Right ventricle myocardium superior (tissue), 1 donor: Measurements from ENCODE around the gene S100A3. TPM values are rescaled to one million over a fixed set of nuclear protein-coding genes. Genes with fewer than 3 reads are reported as not detected.
"Not testable (repeated sequence)": the region's sequence is repeated elsewhere in the genome, so short reads cannot be mapped to it uniquely, and the experiment has no call there.

Experiments
- ATAC-seq: fragments of 200-7000 bp; cut with Tn5 transposase; one replicate; pipeline ENCODE4 v1.9.1; 2020; ENCODE audit warnings: mild to moderate bottlenecking; ENCODE audit not compliant: poor library complexity
- DNase-seq: peaks from one replicate; pipeline ENCODE4 v3.0.0-alpha.2; 2020
- intact Hi-C: fragments of 100-400 bp; cut with DNase I; formaldehyde crosslinking; loops from one replicate; pipeline ENCODE4 v1.11.2; 2022
- total RNA-seq: library from RNA; stranded (reverse); fragmentation: NEBNext Ultra II Directional; extraction: Animal tissue kit (Norgen Biotek cat#: 25700); gene quantifications from one replicate; pipeline ENCODE4 v1.2.1, GENCODE V29; 2021
- donor health status: DM: no; HTN: yes; CAD: no; lungs with severe emphysema.

S100A3 gene
- total RNA-seq, 1 donor from 2014 or later: 0.70 TPM

DNA sequence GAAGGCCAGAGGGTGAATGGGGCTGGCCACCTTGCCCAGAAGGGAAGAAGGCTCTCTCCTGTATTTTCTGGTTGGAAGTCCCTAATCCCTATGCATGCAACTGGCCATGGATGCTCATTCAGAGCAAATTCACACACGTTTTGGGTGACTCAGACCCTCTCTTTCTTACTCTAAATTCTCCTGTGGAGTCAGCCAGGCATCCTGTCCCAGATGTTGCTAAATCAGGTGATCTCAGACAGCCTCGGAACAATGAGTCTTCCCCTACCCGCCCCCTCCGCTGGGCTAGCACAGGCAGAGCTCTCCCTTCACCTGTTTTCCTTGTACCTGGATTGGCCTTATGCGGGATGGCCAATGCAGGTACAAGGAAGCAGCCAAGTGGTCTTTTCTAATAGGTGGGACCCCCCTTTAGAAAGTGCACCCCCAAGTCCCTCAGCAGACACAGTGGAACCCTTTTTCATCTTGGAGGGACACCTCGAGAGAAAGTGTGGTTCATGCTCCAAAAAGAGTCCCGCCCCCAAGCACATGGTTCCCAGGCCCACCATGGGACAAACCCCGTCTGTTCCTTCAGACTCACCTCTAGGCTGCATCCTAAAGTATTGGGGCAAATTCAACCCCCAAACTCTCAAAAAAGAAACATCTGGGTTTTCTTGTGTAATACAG is 21.9 kb downstream of the S100A3 start:
- ATAC-seq (no peak), DNase-seq (no peak)
- intact Hi-C loops: no loop called here

DNA sequence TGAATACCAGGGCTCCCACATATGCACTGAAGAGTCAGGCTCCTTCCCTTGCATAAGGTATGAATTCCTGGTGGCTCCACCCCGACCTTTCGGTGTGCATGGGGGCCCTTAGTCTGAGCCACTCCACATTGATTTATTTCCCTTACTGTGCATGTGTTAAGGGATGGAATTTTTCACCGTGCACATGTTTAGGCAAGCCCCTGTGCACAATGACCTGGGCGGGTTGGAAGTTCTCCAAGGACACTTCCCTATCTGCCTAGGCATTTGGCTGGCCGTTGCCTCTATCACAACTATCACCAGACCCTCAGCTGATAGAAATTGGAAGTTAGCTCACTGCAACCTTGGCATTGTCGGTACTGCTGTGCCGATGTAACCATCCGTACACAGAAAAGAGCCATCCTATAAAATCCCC is 22.9 kb downstream of the S100A3 start:
- ATAC-seq (peak; percentile 67), DNase-seq (no peak)
- intact Hi-C loops: no loop called here

DNA sequence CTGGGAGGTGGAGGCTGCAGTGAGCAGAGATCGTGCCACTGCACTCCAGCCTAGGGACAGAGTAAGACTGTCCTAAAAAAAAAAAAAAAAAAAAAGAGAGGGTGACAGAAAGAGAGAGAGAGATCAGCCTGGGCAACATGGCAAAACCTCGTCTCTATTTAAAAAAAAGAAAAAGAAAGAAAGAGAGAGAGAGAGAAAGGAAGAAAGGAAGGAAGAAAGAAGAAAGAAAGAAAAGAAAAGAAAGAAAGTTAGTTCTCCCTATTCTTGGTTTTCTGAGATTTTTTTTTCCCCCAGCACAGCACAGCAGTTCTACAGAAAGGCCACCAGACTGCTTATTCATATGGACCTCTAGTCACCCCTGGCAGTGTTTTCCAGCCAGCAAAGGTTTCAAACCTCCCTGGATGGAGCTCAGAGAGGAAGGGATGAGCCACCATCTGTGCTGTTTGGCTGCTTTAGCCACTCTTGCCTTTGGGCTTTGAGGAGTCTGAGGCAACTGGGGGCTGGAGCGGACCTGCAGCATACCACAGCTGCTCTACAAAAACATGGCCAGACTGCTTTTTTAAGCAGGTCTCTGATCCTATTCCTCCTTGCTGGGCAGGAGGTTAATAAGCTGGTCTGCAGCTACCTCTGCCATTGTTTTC is 23.9 kb downstream of the S100A3 start:
- intact Hi-C loops: no loop called here
- DNase-seq (no peak), ATAC-seq (peak; percentile 55)

DNA sequence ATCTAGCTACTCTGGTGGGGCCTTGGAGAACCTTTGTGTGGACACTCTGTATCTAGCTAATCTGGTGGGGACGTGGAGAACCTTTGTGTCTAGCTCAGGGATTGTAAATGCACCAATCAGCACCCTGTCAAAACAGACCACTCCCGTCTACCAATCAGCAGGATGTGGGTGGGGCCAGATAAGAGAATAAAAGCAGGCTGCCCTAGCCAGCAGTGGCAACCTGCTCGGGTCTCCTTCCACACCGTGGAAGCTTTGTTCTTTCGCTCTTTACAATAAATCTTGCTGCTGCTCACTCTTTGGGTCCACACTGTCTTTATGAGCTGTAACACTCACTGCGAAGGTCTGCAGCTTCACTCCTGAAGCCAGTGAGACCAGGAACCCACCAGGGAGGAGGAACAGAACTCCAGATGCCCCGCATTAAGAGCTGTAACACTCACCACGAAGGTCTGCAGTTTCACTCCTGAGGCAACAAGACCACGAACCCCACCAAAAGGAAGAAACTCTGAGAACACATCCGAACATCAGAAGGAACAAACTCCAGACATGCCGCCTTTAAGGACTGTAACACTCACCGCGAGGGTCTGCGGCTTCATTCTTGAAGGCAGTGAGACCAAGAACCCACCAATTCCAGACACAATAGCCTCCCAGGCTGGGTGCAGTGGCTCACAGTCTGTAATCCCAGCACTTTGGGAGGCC is 26.6 kb downstream of the S100A3 start:
- ATAC-seq, intact Hi-C loops, DNase-seq: not testable (repeated sequence)

DNA sequence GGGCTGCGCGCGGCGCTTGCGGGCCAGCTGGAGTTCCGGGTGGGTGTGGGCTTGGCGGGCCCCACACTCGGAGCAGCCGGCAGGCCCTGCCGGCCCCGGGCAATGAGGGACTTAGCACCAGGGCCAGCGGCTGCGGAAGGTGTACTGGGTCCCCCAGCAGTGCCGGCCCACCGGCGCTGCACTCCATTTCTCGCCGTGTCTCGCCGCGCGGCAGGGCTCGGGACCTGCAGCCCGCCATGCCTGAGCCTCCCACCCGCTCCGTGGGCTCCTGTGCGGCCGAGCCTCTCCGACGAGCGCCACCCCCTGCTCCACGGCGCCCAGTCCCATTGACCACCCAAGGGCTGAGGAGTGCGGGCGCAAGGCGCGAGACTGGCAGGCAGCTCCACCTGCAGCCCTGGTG is 27.2 kb downstream of the S100A3 start:
- ATAC-seq, DNase-seq, intact Hi-C loops: not testable (repeated sequence)

DNA sequence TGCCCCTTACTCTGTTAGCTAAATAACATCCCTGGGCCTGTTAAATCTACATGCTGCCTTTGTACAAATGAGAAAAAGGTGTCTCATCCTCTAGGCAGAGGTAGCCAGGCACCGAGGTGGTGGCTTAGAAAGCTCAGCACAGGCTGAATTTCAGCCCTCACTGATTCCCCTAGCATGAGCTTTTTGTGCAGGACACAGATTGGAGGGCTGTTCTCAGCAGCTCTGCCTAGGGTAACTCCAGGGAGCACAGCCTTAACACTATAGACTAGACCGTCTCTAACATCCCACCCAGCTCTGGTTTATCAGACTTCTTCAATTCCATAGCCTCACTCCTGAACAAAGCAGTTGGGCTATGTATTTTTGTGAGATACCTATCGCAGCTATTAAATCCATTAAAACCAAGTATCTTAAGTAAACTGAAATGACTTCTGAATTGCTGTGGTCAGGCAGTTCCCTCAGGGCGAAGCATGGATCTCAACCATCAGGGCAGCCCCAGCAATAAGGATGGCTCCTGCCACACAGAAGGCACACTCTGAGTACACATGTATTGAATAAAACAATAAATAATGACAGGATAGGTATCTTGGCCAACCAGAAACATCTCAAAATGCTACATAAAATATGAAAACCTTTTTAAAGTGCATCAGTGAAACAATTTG is 28.1 kb downstream of the S100A3 start:
- ATAC-seq (no peak), DNase-seq (no peak)
- intact Hi-C loops: no loop called here

DNA sequence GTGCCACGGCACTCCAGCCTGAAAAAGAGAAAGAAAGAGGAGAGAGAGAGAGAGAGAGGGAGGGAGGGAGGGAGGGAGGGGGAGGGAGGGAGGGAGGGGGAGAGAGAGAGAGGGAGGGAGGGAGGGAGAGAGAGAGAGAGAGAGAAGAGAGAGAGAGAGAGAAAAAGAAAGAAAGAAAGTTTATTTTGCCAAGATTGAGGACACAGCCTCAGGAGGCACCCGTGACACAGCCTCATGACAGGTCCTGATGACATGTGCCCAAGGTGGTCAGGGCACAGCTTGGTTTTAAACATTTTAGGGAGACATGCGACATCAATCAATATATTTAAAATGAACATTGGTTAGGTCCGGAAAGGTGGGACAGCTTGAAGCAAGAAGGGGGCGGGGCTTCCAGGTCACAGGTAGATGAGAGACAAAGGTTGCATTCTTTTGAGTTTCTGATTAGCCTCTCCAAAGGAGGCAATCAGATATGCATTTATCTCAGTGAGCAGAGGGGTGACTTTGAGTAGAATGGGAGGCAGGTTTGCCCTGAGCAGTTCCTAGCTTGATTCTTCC is 28.8 kb downstream of the S100A3 start:
- intact Hi-C loops, DNase-seq, ATAC-seq: not testable (repeated sequence)

DNA sequence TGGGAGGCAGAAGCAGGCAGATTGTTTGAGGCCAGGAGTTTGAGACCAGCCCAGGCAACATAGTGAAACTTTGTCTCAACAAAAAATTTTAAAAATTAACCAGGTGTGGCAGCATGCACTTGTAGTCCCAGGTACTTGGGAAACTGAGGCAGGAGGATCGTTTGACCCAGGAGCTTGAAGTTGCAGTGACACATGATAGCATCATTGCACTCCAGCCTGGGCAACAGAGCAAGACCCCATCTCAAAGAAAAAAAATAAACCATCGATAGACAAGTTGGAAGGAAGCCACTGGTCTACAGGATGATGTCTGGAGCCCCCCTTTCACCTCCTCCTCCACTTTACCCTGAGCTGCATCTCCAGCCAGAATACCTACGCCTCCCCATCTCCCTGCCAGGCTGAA is 29.8 kb downstream of the S100A3 start:
- intact Hi-C loops: loop anchor here (10.0 kb wide), 1 partner anchor 236 kb away; no protein-coding TSS in a partner anchor
- no peak for ATAC-seq

DNA sequence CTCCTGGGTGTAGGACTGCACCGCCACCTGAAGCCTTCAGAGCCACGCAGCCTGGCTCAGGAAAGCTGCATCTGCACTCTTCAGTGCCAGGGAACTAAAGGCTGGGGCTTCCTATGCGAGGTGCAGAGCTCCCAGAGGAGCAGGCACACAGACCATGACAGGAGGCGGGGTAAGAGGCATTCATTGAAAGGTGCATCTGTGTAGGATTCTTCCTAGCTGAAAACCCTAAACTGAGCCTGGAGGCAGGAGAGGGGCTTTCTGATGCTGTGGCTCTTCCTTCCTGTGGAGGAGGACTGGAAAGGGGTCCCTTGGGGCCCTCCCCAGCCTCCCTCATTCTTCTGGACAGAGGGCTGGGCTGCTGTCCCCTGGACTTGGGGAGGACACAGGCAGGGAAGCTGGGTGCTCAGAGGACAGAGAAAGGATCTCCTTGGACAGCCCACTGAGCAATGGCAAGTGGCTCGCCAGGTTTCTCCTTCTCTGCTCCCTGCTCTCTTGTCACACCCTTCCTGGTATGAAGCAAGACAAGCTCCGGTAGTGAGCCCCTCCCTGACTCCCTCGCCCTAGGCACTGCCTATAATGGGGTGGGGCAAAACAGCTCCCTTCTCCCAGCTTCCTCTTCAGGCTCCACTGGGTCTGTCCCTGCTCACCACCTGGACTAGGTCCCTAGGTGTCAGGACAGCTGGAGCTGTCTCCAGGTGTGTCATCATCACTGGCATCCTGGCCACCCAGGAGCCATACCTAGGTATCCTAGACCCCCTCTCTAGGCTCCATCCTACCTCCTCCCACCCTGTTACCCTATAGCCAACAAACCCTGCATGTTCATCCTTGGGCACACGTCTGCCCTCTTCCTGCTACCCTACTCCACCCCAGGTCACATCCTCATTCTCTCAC is 33.3 kb downstream of the S100A3 start:
- peak; percentile 55 for ATAC-seq
- DNase-seq: no peak
- intact Hi-C loops: loop anchor here (10.0 kb wide), 1 partner anchor 239 kb away; no protein-coding TSS in a partner anchor

More for the DNA sequence above, 29.8 kb downstream of the S100A3 start:
- DNase-seq: no peak

DNA sequence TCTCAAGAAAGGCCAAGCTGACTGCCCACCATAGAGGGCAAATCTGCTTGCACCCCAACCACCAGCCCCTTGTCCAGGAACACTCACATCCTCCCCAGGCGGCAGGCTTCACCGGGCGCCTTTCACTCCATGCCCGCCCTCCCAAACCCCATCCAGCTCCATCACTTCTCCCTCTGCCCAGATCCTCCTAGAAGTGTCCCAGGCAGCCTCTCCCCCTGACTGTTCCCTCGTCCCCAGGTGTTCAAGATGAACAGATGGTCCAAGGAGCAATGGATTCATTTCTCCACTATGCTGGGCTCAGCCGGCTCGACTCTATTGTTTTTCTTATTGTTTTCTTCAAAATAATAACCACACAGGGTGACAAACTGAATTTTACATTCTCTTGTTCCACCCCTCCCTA is 35.4 kb downstream of the S100A3 start:
- intact Hi-C loops: loop anchor here (10.0 kb wide), 1 partner anchor 241 kb away; no protein-coding TSS in a partner anchor
- DNase-seq (no peak), ATAC-seq (no peak)

DNA sequence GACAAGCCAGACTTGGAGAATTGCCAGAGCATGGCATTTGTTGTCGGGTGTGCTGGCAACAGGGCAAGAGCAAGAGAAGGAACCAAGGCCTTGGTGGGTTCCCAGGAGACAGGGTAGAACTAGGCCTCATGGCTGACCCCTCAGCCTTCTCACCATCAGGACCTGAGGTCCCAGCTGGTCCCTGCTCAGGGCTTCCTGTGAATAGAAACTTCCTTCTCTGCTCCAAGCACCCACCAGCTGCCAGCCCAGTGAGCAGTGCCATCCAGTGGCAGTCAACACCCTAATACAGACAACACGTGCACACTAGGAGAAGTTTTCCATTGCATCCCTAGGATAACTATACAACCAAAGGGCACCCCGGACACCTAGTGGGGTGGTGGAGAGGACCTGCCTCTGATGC is 36.0 kb downstream of the S100A3 start:
- ATAC-seq: peak; percentile 23
- DNase-seq: no peak
- intact Hi-C loops: loop anchor here (10.0 kb wide), 1 partner anchor 242 kb away; no protein-coding TSS in a partner anchor

DNA sequence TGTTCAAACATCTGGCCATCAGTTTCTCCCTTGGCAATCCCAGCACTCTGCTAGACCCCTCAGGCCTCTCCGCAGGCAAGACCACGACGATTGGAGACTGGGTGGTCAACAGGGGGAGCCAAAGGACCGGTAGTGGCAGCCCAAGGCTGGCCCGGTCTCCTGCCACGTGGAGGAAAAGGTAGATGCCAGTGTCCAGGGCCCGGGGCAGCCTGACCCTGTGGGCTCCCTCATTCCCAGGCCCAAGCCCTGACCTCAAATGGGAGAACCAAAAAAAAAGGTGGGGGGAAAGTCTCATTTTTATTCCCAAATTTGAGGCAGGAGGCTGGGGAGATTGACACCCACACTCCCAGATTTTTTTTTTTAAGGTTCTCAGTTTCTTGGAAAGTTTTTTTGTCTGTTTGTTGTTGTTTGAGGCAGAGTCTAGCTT is 38.1 kb downstream of the S100A3 start:
- ATAC-seq (peak; percentile 73), DNase-seq (peak; percentile 88)
- intact Hi-C loops: loop anchor here (10.0 kb wide), 1 partner anchor 244 kb away; no protein-coding TSS in a partner anchor

DNA sequence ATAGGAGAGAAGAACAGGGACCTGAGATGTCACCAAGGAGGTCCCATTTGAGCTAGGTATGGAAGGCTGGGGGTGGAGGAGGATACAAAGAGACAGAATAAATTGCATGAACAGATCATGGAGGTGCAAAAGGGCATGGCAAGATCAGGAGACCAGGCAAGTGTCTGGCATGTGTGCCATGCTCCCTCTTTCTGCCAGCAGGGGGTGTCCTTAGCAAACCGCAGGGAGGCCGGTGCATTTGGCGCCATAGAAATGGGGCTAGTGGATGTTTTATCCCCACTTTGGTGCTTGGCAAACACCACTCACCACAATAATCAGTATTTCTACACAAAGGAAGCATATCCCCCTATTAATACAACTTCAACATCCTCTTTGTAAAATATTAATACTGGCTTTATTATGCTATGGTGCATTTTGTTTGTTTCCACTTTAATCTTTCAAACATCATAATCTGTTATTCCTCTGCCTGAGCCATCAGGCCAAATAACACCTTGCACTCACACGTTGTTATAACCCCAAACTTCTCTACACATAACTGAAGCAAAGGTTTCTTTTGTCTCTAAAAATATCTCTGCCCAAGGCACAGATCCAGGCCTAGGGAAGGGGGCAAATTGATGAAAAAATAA is 39.2 kb downstream of the S100A3 start:
- no peak for ATAC-seq
- no peak for DNase-seq
- intact Hi-C loops: loop anchor here (2.0 to 10.0 kb wide), 2 partner anchors 57 to 245 kb away; no protein-coding TSS in a partner anchor

DNA sequence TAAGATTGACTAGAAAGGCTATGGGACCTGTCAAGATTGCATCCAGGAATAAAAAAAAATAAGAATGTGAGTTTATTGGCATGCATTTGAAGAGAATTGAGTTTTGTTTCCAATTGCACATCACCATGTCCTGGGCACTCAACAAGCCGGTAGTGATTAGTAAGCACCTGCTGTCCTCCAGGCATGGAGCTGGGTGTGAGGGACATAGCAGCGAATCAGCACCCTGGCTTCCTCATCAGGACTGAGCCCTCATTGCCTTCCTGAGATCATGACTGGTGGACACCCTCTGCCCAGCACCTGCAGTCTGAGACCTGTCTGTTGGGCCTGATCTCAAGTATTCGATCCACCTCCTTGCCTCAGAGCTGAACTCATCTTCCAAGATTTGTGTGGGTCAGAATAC is 40.0 kb downstream of the S100A3 start:
- intact Hi-C loops: loop anchor here (2.0 kb wide), 1 partner anchor 58 kb away; no protein-coding TSS in a partner anchor
- DNase-seq: no peak
- ATAC-seq: no peak

DNA sequence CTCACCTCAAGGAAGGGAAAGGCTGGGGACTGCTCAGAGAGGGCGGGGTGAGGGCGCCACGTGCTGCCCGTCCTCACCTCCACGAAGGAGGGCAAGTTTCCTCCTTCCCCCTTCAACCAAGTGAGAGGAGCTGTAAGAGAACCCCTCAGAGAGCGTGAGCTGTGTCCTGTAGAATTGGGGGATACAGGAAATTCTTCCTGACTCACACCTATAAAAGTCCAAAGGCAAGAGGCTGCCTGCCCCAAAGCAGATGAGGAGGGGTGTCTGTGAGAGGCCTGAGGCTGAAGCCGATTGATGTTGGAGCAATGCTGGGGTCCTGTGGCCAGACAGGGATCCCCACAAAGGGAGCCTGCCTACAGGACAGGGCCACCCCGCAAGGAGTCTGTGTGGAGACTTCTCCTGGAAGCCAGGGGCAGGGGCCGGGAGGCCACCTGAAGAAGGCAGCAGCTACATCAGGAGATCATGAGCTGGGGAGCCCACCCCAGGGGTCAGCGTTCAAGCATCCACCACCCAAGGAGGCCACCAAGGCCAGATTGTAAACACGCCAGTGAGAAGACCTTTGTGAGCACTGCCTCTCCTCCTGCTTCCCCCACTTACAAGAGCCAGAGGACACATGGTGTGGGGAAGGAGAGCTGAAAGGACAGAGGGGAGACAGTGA is 41.0 kb downstream of the S100A3 start:
- ATAC-seq (no peak), DNase-seq (no peak)
- intact Hi-C loops: loop anchor here (2.0 kb wide), 1 partner anchor 59 kb away; no protein-coding TSS in a partner anchor

DNA sequence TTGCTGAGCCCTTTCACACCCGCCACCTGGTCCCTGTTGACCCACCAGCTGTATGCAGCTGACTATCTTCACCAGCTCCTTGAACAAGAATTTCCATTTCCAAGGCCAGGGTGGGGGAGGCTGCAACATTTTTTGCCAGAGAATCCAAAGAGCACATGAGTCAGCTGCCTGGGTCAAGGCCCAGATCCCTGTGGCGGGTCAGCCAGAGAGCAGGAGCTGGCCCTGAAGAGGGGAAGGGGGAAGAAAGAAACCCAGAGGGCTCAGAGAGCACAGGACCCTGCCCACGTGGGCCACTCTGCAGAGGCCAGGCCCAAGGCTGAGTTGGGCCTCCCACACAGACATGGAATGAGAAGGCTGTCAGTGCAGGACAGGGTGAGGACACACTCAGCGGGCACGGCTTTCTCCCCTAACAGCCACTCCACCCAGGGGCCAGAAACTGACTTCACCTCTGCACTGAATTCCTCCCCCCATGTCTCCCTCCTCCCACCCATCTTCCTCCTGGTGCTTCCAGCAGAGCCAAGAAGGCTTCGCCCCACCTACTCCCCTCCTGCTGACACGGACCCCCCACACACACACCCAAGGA is 42.1 kb downstream of the S100A3 start:
- ATAC-seq (peak; percentile 90), DNase-seq (peak; percentile 89)
- intact Hi-C loops: no loop called here
